HUES64 (cell line): ENCODE measurements around the gene LYZL6.

Experiments used
- H3K27ac ChIP-seq: 2 replicates; pipeline ENCODE4 v1.7.0; 2013; ENCODE audit warnings: low read depth, low read length, inconsistent platforms
- H3K27me3 ChIP-seq: 2 replicates; pipeline ENCODE4 v1.6.1; 2013; ENCODE audit warnings: mild to moderate bottlenecking, low read length; ENCODE audit not compliant: insufficient read depth
- H3K36me3 ChIP-seq: 2 replicates; pipeline ENCODE4 v1.6.1; 2013; ENCODE audit warnings: mild to moderate bottlenecking, low read length; ENCODE audit not compliant: insufficient read depth
- H3K4me1 ChIP-seq: 2 replicates; pipeline ENCODE4 v1.6.1; 2013; ENCODE audit warnings: mild to moderate bottlenecking, low read length, moderate library complexity; ENCODE audit not compliant: insufficient read depth
- H3K4me3 ChIP-seq: 2 replicates; pipeline ENCODE4 v1.5.1; 2013; ENCODE audit warnings: mild to moderate bottlenecking, low read length, moderate library complexity
- H3K9ac ChIP-seq: 2 replicates; pipeline ENCODE4 v1.6.1; 2013; ENCODE audit warnings: mild to moderate bottlenecking, low read depth, low read length
- H3K9me3 ChIP-seq: 2 replicates; pipeline ENCODE4 v1.6.1; 2013; ENCODE audit warnings: low read depth, low read length; ENCODE audit not compliant: insufficient read depth
- WGBS: fragments of 150-250, 120-280 bp; methylation state at CpG from one replicate; pipeline ENCODE4 v1.1.7; 2013; ENCODE audit warnings: missing lambda C conversion rate; 5-methylcytosine and 5-hydroxymethylcytosine counted together

LYZL6 gene

DNA sequence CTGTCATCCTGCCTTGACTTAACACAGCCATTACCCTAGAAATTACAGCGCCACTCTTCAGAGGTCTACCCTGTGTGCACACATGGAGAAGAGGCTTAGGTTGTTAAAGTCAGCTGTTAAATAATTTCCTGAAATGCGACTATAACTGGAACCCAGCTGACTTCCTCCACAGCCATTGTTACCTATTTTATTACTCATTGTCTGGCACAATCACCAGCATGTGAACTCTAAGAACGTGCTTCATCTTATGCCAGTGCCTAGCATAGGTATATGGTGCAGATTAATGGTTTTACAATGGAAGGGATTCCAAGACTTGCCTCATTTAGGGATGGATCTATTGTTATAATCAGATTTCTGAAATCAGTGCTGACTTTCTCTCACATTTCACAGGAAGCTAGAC lies 24.8 kb downstream of the LYZL6 start:
- H3K4me3 ChIP-seq: no peak overlapping the region
- no peaks in the 10 kb centered on the region for H3K4me1 ChIP-seq
- no peak overlapping the region for H3K27ac ChIP-seq
- no peak overlapping the region for H3K9ac ChIP-seq
- WGBS: 96% methylated on average over 3 of the region's 3 CpGs
- H3K36me3 ChIP-seq: peaks cover 6% of the 10 kb centered on the region; the same call in 1 of the 2 replicates
- no peaks in the 10 kb centered on the region for H3K27me3 ChIP-seq
- no peaks in the 10 kb centered on the region; the same call in 1 of the 2 replicates for H3K9me3 ChIP-seq

DNA sequence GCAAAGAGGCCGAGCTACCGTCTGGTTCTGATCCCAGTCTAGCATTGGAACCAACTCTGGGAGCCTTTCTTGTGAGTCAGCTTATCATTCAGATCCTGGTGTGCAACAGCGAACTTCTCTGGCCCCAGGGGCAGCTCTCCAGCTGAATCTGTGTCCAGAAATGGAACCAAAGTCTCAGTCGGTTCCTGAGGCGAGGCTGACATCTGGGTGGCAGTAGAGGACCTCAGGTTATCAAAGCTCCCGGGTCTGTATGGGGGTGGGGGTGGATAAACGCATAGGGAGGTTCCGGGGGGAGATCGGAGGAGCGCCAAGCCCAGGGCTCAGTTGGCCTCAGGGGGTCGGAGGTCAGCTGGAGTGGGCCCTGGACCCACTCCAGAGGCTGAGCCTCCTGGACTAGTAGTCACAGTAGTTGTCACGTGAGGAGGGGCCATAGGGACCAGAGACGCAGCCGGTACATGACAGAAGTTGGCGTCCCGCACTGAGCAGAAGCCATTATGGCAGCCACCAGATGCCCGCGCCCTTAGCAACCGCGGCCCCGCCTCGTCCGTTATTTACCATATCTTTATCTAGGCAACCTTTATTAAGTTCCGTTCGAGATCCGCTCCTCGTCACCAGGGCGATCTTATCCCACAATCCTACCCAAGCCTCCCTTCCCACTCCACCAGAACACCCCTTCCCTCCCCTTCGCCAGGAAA lies 25.8 kb downstream of the LYZL6 start:
- H3K4me3 ChIP-seq: no peak overlapping the region

DNA sequence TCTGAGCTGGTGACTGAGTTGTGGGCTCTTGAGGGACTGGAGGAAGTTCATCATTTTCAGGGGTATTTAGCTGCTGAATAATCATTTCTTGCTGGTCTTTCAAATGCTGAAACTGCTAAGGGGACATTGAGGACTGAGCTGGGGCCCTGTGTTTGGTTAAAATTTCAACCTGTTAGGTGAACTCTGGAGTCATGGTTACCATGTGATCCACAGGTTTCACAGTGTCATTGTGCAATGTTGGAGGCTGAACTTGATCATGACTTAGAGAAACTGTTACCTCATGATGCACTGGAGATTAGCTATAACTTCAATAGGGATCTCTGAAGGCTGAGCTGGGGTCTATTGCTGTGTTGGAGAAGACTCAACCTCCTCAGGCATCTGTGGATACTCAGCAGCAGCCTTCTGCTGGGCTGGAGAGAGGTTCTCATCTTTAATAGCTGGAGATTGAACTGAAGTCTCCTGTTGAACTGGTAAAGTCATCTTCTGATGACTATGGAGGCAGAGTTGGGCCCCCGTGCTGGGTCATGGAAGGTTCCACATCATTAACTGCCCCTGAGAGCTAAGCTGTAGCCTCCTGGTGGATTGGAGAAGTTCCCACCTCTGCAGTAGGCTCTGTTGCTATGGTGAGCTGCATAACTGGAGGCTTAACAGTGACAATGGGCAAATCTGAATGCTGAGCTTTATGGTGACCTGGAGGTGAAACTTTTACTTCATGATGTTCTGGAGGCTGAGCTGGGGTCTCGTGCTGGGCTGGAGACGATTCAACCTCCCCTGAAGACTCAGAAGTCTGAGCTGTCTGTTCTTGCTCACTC lies 28.2 kb downstream of the LYZL6 start:
- Histone ChIP-seq H3K36me3 (no peaks in the 10 kb centered on the region), H3K9ac (no peak overlapping the region), H3K27ac (no peak overlapping the region), H3K9me3 (peaks cover under 1% of the 10 kb centered on the region; the same call in 1 of the 2 replicates), H3K27me3 (no peaks in the 10 kb centered on the region), H3K4me3 (no peak overlapping the region), H3K4me1 (no peaks in the 10 kb centered on the region)
- WGBS: 91% methylated on average over 3 of the region's 3 CpGs

More for the DNA sequence above, 25.8 kb downstream of the LYZL6 start:
- H3K9ac ChIP-seq: no peak overlapping the region
- H3K27me3 ChIP-seq: no peaks in the 10 kb centered on the region
- H3K27ac ChIP-seq: no peak overlapping the region
- H3K36me3 ChIP-seq: peaks cover 4% of the 10 kb centered on the region; the same call in 1 of the 2 replicates
- no peaks in the 10 kb centered on the region; the same call in 1 of the 2 replicates for H3K9me3 ChIP-seq
- no peaks in the 10 kb centered on the region for H3K4me1 ChIP-seq
- 97% methylated on average over 29 of the region's 29 CpGs for WGBS

DNA sequence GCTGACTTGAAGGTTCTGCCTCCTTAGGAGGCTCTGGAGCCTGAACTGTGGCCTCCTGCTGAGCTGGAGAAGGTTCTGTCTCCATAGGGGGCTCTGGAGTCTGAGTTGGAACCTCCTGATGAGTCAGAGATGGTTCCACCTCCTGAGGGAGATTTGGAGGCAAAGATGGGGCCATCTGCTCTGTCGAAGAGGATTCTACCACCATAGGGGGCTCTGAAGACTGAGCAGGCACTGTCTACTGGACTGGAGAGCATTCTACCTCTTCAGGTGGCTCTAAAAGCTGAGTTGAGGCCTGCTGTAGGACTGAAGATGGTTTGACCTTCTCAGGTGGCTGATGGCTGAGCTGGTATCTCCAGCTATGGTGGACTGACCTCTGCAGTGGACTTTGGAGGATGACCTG lies 29.2 kb downstream of the LYZL6 start:
- Histone ChIP-seq H3K36me3 (no peaks in the 10 kb centered on the region), H3K9me3 (peaks cover 3% of the 10 kb centered on the region), H3K9ac (no peak overlapping the region), H3K4me1 (no peaks in the 10 kb centered on the region), H3K27ac (no peak overlapping the region), H3K27me3 (no peaks in the 10 kb centered on the region), H3K4me3 (no peak overlapping the region)
- 92% methylated on average over 1 of the region's 1 CpG for WGBS

DNA sequence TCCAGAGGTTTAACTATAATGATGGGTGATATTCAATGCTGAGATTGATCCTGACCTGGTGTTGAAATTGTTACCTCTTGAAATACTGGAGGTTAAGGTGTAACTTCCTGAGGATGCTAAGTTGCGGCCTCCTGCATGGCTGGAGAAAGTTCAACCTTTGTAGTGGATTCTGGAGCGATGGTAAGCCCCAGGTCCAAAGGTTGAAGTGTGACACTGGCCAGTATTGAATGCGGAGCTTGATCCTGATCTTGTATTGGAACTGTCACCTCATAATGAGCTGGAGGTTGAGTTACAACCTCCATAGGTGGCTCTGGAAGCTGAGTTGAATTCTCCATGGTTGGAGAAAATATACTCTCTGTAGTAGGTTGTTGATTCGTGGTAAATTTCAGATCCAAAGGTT lies 29.9 kb downstream of the LYZL6 start:
- H3K27ac ChIP-seq: no peak overlapping the region
- H3K9me3 ChIP-seq: peaks cover 3% of the 10 kb centered on the region
- H3K27me3 ChIP-seq: no peaks in the 10 kb centered on the region
- H3K9ac ChIP-seq: no peak overlapping the region
- 87% methylated on average over 4 of the region's 4 CpGs for WGBS
- H3K4me3 ChIP-seq: no peak overlapping the region
- no peaks in the 10 kb centered on the region for H3K4me1 ChIP-seq
- H3K36me3 ChIP-seq: no peaks in the 10 kb centered on the region

DNA sequence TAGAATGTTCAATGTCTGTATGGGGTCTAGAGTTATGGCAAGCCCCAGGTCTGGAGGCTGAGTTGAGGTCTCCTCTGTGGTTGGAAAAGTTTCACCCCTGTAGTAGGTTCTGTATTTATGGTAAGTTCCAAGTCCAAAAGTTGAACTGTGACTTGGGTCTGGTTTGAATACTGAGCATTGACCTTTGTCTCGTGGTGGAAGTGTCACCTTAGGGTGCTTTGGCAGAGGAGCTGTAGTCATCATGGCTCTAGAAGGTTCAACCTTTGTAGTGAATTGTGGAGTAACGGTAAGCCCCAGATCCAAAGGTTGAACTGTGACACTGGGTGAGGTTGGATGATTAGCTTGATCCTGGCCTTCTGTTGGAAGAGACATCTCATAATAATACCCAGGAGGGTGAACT lies 30.6 kb downstream of the LYZL6 start:
- no peaks in the 10 kb centered on the region for H3K27me3 ChIP-seq
- H3K9me3 ChIP-seq: peaks cover 3% of the 10 kb centered on the region
- no peak overlapping the region for H3K27ac ChIP-seq
- WGBS: 85% methylated on average over 2 of the region's 2 CpGs
- no peak overlapping the region for H3K4me3 ChIP-seq
- no peak overlapping the region for H3K9ac ChIP-seq
- H3K4me1 ChIP-seq: no peaks in the 10 kb centered on the region
- H3K36me3 ChIP-seq: no peaks in the 10 kb centered on the region

DNA sequence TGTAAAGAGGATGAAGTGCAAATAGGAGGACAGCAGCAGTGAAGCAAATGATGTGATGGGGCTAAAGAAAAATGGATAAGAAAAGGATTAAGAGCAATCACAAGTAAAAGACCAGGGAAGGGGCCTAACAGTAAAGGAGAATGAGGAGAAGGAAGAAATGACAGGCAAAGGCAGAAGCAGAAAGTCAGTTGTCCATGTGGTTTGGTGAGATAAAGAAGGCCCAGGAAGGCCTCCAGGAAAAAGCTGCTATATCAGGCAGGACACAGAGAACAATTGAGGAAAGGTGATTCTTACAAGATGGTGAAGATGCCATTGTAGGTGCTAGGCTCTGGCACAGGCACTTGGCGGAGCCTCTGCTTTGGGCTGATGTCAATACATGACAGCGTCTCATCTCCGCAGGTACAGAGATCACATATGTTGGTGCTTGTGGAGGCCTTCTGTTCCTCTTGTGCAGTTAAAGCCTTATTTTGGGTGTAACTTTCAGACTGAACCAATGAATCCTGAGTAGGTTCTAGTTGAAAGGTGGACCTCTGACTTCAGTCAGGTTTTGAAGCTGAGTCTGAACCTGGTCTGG lies 31.1 kb downstream of the LYZL6 start:
- no peak overlapping the region for H3K9ac ChIP-seq
- no peak overlapping the region for H3K27ac ChIP-seq
- H3K9me3 ChIP-seq: peaks cover 3% of the 10 kb centered on the region
- no peaks in the 10 kb centered on the region for H3K36me3 ChIP-seq
- H3K27me3 ChIP-seq: no peaks in the 10 kb centered on the region
- WGBS: 96% methylated on average over 3 of the region's 3 CpGs
- H3K4me3 ChIP-seq: no peak overlapping the region
- H3K4me1 ChIP-seq: no peaks in the 10 kb centered on the region

DNA sequence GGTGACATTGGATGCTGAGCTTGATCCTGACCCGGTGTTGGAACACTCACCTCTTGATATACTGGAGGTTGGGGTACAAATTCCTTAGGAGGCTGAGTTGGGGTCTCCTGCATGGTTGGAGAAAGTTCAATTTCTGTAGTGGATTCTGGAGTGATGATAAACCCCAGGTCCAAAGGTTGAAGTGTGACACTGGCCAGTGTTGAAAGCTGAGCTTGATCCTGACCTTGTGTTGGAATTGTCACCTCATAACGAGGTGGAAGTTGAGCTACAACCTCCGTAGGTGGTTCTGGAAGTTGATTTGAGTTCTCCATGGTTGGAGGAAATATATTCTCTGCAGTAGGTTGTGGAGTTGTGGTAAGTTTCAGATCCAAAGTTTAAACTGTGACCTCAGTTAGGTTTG lies 34.1 kb downstream of the LYZL6 start:
- peaks cover 3% of the 10 kb centered on the region; the same call in 1 of the 2 replicates for H3K9me3 ChIP-seq
- no peak overlapping the region for H3K4me3 ChIP-seq
- 90% methylated on average over 3 of the region's 3 CpGs for WGBS
- no peaks in the 10 kb centered on the region for H3K4me1 ChIP-seq
- no peak overlapping the region for H3K27ac ChIP-seq
- no peak overlapping the region for H3K9ac ChIP-seq
- H3K27me3 ChIP-seq: no peaks in the 10 kb centered on the region
- no peaks in the 10 kb centered on the region for H3K36me3 ChIP-seq

DNA sequence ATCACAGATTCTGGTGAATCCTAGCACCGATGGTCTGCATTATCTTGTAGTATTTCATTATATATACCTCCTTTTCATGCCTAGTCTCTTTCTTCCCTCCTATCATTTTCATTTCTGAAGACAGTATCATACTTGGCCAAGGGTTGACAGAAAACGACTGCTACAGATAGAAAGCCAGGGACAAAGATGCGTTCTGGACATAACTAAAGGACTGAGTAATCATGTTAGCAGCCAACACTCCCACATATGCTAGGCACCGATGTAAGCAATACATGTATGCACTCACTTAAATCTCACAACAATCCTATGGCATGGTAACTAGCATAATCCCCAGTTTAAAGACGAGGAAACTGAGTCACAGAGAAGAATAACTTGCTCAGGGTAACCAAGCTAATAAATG lies 35.8 kb downstream of the LYZL6 start:
- Histone ChIP-seq H3K36me3 (no peaks in the 10 kb centered on the region), H3K9ac (no peak overlapping the region), H3K27ac (no peak overlapping the region), H3K9me3 (peaks cover 3% of the 10 kb centered on the region; the same call in 1 of the 2 replicates), H3K4me1 (no peaks in the 10 kb centered on the region), H3K4me3 (no peak overlapping the region), H3K27me3 (no peaks in the 10 kb centered on the region)
- 91% methylated on average over 5 of the region's 5 CpGs for WGBS

DNA sequence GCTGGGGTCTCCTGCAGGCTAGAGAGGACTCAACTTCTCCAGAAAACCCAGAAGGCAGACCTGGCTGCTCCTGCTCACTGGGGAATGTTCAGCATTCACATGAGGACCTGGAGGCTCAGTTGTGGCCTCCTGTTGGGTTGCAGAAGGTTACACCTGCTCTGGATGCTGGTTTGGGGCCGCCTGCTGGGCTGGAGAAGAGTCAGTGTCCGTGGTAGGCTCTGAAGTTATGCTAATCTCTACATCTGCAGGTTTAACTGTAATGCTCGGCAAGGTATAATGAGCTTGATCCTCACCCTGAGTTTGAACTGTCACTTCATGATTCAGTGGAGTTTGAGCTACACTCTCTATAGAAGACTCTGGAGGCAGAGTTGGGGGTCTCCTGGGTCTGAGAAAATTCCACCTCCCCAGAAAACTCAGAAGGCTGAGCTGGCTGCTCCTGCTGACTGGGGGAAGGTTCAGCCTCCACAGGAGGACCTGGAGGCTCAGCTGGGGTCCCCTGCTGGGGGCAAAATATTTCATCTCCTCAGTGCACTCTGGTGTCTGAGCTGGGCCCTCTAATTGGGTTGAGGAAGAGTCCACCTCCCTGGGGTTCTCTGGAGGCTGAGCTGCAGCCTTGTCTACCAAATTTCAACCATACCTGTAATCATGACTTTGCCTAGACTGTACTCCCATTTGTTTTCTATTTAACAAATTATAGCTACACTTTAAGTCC lies 36.4 kb downstream of the LYZL6 start:
- 70% methylated on average over 3 of the region's 3 CpGs for WGBS
- Histone ChIP-seq H3K9ac (no peak overlapping the region), H3K4me3 (no peak overlapping the region), H3K4me1 (no peaks in the 10 kb centered on the region), H3K27ac (no peak overlapping the region), H3K27me3 (no peaks in the 10 kb centered on the region), H3K36me3 (no peaks in the 10 kb centered on the region), H3K9me3 (peaks cover 3% of the 10 kb centered on the region; the same call in 1 of the 2 replicates)
